Glomerular endothelial cell (primary cell): ENCODE measurements around the gene PDCD4. TPM values are rescaled to one million over a fixed set of nuclear protein-coding genes. Genes with fewer than 3 reads are reported as not detected.

Source experiments
- DNase-seq: peaks from one replicate; pipeline ENCODE4 v3.0.0-alpha.2; 2011; ENCODE audit warnings: low read depth, low spot score; ENCODE audit errors: extremely low read depth
- total RNA-seq: library from RNA; depleted of rRNA; stranded (reverse); fragments of >200 nt; gene quantifications from 2 replicates; pipeline ENCODE4 v1.2.3, GENCODE V29; 2015

The PDCD4 gene
- total RNA-seq, 1 donor from 2014 or later, result 56.6 TPM

GRCh38 chr10:110841767-110842267 is 29.9 kb upstream of the PDCD4 start:
- no peak for DNase-seq

GRCh38 chr10:110842326-110842904 is 29.3 kb upstream of the PDCD4 start:
- no peak for DNase-seq

- DNase-seq, result no peak
Measured at GRCh38 chr10:110843031-110843430, 28.7 kb upstream of the PDCD4 start.

- DNase-seq, result no peak
Measured at GRCh38 chr10:110843796-110844616, 27.7 kb upstream of the PDCD4 start.

- DNase-seq, result no peak
Measured at GRCh38 chr10:110844617-110844881, 27.2 kb upstream of the PDCD4 start.

- DNase-seq, result no peak
Measured at GRCh38 chr10:110845192-110845755, 26.5 kb upstream of the PDCD4 start.

- no peak for DNase-seq
Measured at GRCh38 chr10:110845756-110846620, 25.7 kb upstream of the PDCD4 start.

- no peak for DNase-seq
Measured at GRCh38 chr10:110847374-110847773, 24.4 kb upstream of the PDCD4 start.

GRCh38 chr10:110848106-110848505 is 23.6 kb upstream of the PDCD4 start:
- DNase-seq, result no peak

GRCh38 chr10:110850099-110850498 is 21.6 kb upstream of the PDCD4 start:
- DNase-seq, result no peak

- DNase-seq, result no peak
Measured at GRCh38 chr10:110851020-110851612, 20.6 kb upstream of the PDCD4 start.

- DNase-seq, result no peak
Measured at GRCh38 chr10:110852255-110852896, 19.4 kb upstream of the PDCD4 start.

GRCh38 chr10:110852947-110853346 is 18.8 kb upstream of the PDCD4 start:
- no peak for DNase-seq

GRCh38 chr10:110853921-110854605 is 17.7 kb upstream of the PDCD4 start:
- DNase-seq, result no peak

GRCh38 chr10:110857265-110858171 is 14.2 kb upstream of the PDCD4 start:
- no peak for DNase-seq

- no peak for DNase-seq
Measured at GRCh38 chr10:110858297-110858934, 13.3 kb upstream of the PDCD4 start.

- no peak for DNase-seq
Measured at GRCh38 chr10:110859206-110859972, 12.3 kb upstream of the PDCD4 start.
